GM19239 (cell line): ENCODE measurements around the gene FLT4.
"Not testable (repeated sequence)": the region's sequence is repeated elsewhere in the genome, so short reads cannot be mapped to it uniquely, and the experiment has no call there.

Experiments used
- DNase-seq: peaks from one replicate; pipeline ENCODE4 v3.0.0; 2011; ENCODE audit warnings: low spot score; ENCODE audit not compliant: insufficient read length
- FAIRE-seq: peaks from 2 replicates; lab custom pipeline; 2011; peaks lifted over from hg19 to GRCh38; lab: Jason Lieb, UNC

Gene FLT4

DNA sequence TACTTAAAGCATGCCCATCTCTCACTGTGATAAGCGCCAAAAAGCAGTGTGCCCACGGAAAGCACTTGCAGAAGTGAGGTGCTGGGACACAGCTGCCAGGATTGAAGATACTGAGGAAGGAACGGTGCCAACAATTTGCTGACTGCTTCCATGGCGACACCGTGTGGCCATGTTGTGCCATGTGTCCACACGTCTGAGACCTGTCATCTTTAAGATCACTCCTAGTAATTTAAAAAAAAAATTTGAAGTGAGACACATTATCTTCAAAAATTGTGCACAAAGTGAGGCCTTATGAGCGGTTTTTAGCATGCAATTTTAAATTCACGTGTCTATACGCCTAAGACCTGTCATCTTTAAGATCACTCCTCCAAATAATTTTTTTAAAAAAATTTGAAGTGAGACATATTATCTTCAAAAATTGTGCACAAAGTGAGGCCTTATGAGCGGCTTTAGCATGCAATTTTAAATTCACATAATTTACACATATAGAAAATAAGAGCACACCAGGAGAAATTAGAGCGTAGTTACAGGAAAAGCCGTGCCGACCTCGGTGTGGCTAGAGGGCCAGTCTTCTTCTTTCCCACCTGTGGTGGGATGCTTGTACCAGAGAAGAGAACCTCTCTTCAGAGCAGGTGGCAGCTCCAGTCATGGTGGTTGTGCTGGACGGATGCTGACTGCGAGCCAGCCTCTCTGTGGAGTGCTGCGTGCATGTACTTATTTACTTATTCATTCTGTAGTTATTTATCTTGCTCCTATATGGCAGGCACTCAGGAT is 21.4 kb upstream of the FLT4 start:
- DNase-seq (peak; percentile 53), FAIRE-seq (peak; percentile 93)

- FAIRE-seq (no peak), DNase-seq (no peak)
Observed at GRCh38 chr5:180670157-180670556, 20.8 kb upstream of the FLT4 start.

DNA sequence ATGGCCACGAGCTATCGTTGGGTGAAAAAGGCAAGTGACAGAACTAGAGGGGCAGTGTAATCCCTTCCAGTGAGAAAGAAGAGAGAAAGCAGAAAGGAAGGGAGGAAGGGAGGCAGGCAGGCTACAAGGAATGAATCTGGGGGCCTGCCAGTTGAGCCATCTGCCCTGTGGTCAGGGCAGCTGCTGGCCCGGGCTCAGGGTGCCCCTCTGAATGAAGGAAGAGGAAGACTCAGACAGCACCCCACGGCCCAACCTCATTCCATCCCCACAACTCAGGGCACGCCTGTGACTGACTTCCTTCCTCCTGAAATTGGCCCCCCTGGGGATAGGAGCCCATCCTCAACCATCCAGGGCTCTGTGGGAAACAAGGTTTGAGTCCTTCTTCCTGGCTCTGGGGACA is 20.3 kb upstream of the FLT4 start:
- DNase-seq (no peak), FAIRE-seq (no peak)

DNA sequence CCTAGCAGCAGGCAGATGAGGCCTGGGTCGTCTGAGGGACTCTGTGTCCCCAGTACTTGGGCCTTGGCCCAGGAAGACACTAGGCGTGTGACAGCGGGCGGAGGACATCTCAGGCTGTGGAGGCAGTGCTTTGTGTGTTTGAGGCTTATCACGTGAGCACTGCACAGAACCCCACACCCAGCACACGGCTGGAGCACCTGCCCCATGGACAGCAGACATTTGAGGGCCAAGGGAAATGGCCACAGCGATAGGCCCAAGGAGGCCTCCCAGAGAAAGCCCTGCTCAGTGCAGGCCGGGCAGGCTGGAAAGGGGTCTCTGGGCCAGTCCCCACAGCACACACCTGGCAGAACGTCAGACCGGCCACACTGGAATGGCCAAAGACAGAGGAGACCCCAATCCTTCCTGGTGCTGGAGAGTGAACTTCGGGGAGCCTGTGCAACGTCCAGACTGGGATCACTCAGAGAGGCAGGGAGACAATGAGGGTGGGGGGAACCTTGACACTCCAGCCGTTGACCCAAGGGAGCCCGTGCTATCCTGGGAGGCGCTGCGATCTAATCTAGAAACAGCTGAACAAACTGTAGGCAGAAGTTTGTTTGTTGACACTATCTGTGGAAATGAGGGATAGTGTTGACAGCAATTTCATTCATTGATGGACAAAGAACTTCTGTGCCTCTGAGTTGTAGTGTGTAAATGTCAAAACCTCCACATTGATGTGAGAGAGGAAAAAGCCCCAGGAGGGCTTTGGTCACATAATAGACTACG is 19.6 kb upstream of the FLT4 start:
- FAIRE-seq (no peak), DNase-seq (no peak)

- no peak for DNase-seq
Observed at GRCh38 chr5:180666812-180667211, 17.4 kb upstream of the FLT4 start.

DNA sequence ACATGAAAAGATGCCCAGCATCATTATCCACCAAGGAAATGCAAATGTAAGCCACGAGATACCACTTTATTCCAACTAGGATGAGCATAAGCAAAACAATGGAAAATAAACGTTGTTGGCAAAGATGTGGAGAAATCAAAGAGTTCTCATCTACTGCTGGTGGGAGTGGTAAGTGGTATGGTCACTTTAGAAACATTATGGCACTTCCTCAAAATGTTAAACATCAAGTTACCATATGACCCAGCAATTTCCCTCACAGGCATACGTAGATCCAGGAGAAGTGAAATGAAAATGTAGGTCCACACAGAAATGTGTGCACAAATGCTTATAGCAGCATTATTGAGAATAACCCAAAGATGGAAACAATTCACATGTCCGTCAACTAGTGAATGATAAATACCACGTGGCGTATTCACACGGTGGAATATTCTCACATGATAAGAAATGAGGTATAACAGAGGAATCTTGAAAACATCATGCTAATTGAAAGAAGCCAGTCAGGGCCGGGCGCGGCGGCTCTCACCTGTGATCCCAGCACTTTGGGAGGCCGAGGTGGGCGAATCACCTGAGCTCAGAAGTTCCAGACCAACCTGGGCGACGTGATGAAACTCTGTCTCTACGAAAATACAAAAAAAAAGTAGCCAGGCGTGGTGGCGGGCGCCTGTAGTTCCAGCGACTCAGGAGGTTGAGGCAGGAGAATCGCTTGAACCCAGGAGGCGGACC is 16.4 kb upstream of the FLT4 start:
- no peak for FAIRE-seq
- DNase-seq = no peak

More at GRCh38 chr5:180666812-180667211, 17.4 kb upstream of the FLT4 start:
- no peak for FAIRE-seq

DNA sequence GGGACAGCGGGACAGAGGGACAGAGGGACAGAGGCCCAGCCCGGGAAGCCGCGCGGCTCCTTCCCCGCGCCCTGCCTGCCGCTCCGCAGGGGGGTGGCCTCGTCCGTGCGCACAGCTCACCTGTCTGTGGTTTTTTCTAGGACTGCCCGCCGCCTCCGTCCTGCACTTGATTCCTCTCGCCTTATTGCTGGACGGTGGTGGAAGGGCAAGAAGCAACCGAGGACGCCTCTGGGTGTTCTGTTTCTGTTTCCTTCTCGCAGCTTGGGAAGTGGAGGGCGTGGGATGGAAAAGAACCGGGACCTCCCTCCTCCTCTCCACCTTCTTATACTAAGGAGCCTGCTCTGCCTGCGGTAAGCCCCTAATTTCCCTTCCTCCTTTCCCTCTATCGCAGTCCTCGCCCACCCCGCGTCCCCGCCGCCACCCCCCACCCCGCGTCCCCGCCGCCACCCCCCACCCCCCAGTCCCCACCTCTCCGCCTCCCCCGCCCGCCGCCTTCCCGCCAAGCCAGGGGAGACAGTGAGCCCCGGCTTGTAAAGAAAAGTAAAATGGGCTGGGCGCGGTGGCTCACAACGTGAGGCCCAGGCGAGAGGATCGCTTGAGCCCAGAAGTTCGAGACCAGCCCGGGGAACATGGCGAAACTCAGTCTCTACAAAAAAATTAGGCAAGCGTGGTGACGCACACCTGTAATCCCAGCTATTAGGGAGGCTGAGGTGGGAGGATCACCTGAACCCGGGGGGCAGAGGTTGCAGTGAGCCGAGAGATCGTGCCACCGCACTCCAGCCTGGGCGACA is 9.6 kb upstream of the FLT4 start:
- FAIRE-seq (no peak), DNase-seq (no peak)

DNA sequence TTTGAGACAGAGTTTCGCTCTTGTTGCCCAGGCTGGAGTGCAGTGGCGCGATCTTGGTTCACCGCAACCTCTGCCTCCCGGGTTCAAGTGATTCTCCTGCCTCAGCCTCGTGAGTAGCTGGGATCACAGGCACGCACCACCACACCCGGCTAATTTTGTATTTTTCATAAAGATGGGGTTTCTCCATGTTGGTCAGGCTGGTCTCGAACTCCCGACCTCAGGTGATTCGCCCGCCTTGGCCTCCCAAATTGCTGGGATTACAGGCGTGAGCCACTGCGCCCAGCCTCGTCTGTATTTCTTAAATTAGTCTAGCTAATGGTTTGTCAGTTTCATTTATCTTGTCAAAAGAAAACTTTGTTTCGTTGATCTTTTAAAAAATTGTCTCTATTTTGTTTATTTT is 5.8 kb upstream of the FLT4 start:
- not testable (repeated sequence) for FAIRE-seq, DNase-seq

DNA sequence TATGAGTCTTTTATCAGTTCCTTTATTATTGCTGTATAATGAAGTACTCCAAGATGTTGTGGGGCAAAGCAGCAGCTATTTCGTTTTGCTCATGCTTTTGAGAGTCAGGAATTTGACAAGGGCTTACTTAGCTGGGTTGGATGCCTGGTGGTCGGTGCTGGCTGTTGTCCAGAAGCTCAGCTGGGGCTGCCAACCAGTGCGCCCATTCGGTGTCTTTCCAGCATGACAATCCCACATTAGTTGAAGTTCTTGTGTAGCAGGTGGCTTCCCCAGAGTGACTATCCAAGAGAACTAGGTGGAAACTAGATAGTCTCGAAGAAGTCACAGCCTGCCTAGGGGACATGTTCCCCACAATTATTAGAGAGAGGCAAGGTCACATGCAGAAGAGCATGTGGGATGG is 3.4 kb upstream of the FLT4 start:
- DNase-seq (no peak), FAIRE-seq (no peak)

- no peak for FAIRE-seq
Observed at GRCh38 chr5:180652346-180652745, 2.9 kb upstream of the FLT4 start.

GRCh38 chr5:180648658-180649296 is 623 bp downstream of the FLT4 start:
- DNase-seq (no peak), FAIRE-seq (no peak)

More at GRCh38 chr5:180652346-180652745, 2.9 kb upstream of the FLT4 start:
- no peak for DNase-seq

DNA sequence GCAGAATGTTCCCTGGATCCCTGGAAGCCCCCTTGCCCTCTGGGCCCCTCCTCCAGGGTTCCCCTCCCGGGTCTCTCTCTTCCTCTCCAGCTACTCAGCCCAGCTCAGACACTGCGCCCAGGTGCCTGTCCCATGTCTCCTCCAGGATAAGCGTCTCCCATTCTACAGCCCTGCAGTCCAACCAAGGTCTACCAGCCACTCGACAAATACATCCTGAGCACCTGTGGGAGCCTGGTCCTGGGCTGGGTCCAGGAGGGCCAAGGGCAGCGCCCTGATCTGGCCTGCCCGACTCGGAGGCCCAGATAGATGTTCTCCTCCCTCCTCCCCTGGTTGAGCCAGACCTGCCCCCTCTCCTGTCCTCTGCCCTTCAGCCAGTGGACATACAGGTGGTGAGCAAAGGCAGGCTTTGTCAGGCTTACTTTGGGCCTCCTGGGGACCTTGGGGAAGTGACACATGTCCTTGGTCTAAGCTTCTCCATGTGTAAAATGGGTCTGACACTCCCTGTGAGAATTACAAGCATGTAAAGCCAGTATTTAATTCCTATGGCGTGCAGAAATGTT is 1.4 kb downstream of the FLT4 start:
- no peak for DNase-seq

DNA sequence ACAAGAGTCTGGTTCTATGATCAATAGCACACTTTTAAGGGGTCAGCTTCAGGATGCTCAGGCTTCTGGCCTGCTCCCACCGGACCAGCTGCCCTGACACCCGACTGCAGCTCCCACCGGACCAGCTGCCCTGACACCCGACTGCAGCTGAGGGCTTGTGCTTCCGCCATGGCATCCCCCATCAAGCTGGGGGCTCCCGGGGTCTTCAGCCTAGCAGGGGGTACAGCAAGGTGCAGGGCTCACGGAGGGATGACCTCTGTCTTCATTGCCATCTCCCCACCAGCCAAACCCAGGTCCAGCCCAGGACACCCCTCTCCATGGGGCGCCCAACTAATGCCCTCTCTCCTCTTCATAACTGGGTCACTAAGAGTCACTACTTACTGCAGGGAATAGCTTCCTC is 1.9 kb downstream of the FLT4 start:
- no peak for DNase-seq
- no peak for FAIRE-seq

More for the DNA sequence above, 1.4 kb downstream of the FLT4 start:
- no peak for FAIRE-seq

- no peak for FAIRE-seq
- DNase-seq = no peak
Observed at GRCh38 chr5:180646963-180647305, 2.5 kb downstream of the FLT4 start.

- DNase-seq (no peak), FAIRE-seq (no peak)
Observed at GRCh38 chr5:180646289-180646962, 3.0 kb downstream of the FLT4 start.

- FAIRE-seq = no peak
- no peak for DNase-seq
Observed at GRCh38 chr5:180645274-180646204, 3.9 kb downstream of the FLT4 start.

DNA sequence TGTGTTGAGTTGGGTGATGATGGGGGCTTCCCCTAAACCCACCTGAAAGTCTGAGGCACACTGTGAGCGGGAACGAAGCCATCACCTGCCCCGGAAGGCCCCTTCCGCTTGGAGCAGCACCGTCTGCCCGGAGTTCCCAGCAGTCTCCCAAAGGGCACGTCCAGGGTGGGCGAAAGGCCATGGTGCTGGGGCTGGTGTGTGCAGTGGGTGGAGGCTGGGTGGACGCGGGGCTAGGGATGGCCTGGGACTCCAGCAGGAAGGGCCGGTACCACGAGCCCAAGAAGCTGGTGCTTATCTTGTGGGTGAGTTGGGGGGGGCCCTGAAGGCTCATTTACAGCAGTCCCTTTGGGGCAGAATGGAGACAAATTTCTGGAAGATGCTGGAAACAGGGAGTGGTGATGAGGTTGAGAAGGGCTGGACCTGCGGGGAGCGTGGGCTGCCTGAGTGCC is 4.6 kb downstream of the FLT4 start:
- FAIRE-seq = no peak
- DNase-seq = no peak
